Activated T-helper 2 cell treated with anti-CD3 and anti-CD28 coated beads, Interferon-gamma antibody, Interleukin-2, Interleukin-4, amounts not matched to agents 10 μg/mL and 5 μg/mL and 100 μg/mL, durations not matched to agents 14 hours and 24 hours and 36 hours (primary cell): ENCODE results near the gene TERT. TPM values are rescaled to one million over a fixed set of nuclear protein-coding genes. Genes with fewer than 3 reads are reported as not detected.
"Not testable (repeated sequence)": the region's sequence is repeated elsewhere in the genome, so short reads cannot be mapped to it uniquely, and the experiment has no call there.

Experiments
- DNase-seq: peaks from one replicate; pipeline ENCODE4 v3.0.0; 2021; ENCODE audit warnings: low spot score
- H3K27ac Mint-ChIP-seq: one replicate; pipeline ENCODE4 v1.8.0; 2021; ENCODE audit warnings: mixed read lengths
- H3K27me3 Mint-ChIP-seq: one replicate; pipeline ENCODE4 v1.8.0; 2021; ENCODE audit warnings: low read depth, mixed read lengths
- H3K36me3 Mint-ChIP-seq: one replicate; pipeline ENCODE4 v1.8.0; 2021; ENCODE audit warnings: low read depth, mixed read lengths
- H3K4me1 Mint-ChIP-seq: one replicate; pipeline ENCODE4 v1.8.0; 2021; ENCODE audit warnings: low read depth, mixed read lengths
- H3K4me3 Mint-ChIP-seq: one replicate; pipeline ENCODE4 v1.8.0; 2021; ENCODE audit warnings: low read depth, mild to moderate bottlenecking, moderate library complexity, mixed read lengths
- H3K9me3 Mint-ChIP-seq: one replicate; pipeline ENCODE4 v1.8.0; 2021; ENCODE audit warnings: mixed read lengths
- intact Hi-C: fragments of 100-400 bp; cut with micrococcal nuclease; formaldehyde crosslinking; loops from one replicate; pipeline ENCODE4 v1.15.1; 2023
- total RNA-seq: library from RNA; stranded (reverse); gene quantifications from 2 replicates; pipeline ENCODE4 v1.2.3, GENCODE V29; 2022

TERT gene
- total RNA-seq, 1 donor from 2014 or later: 12.0 TPM

- Mint-ChIP-seq H3K36me3 (peaks cover 15% of the 10 kb centered on the region), H3K4me1 (no peaks in the 10 kb centered on the region), H3K4me3 (no peak overlapping the region), H3K27me3 (no peaks in the 10 kb centered on the region), H3K27ac (no peak overlapping the region), H3K9me3 (no peaks in the 10 kb centered on the region)
- intact Hi-C loops: no loop called here
- DNase-seq: no peak
Measured at GRCh38 chr5:1282131-1282992, 12.5 kb downstream of the TERT start.

- no peaks in the 10 kb centered on the region for H3K9me3 Mint-ChIP-seq
- H3K4me1 Mint-ChIP-seq: no peaks in the 10 kb centered on the region
- DNase-seq: no peak
- no peaks in the 10 kb centered on the region for H3K27me3 Mint-ChIP-seq
- peaks cover 14% of the 10 kb centered on the region for H3K36me3 Mint-ChIP-seq
- no peak overlapping the region for H3K4me3 Mint-ChIP-seq
- intact Hi-C loops: no loop called here
- no peak overlapping the region for H3K27ac Mint-ChIP-seq
Measured at GRCh38 chr5:1281038-1281882, 13.6 kb downstream of the TERT start.

GRCh38 chr5:1280177-1281037 is 14.5 kb downstream of the TERT start:
- peaks cover 10% of the 10 kb centered on the region for H3K36me3 Mint-ChIP-seq
- H3K27ac Mint-ChIP-seq: no peak overlapping the region
- H3K9me3 Mint-ChIP-seq: no peaks in the 10 kb centered on the region
- intact Hi-C loops: no loop called here
- no peak for DNase-seq
- no peaks in the 10 kb centered on the region for H3K27me3 Mint-ChIP-seq
- no peak overlapping the region for H3K4me3 Mint-ChIP-seq
- H3K4me1 Mint-ChIP-seq: no peaks in the 10 kb centered on the region

DNA sequence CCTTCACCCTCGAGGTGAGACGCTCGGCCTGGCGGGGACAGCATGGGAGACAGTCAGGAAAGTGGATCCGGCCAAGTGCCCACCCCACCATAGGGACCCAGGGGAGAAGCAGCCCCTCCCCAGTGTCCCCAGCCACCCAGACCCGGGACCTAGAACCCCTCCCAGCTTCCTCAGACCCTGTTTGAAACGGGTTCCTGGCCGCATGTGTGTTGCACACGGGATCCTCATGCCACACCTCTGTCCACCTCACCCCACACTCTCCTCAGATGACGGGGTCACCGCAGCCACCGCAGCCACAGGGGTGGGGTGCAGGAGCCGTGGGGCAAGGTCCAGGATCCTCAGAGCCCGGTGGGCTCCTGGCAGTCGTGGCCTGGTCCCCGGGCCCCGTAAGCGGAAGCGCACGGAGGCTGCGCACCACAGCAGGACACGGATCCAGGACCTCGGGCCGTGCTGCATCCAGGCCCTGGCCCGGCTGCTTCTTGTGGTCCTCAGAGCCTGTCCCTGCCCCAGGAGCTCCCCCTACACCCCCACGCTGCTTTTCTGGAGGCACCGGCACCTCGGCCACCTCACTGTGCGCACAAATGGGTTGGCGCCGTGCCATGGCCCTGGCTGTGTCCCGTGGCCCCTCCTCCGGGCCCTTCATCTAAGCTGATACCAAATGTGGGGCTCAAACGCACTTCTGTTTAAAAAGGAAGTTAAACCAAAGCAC is 15.3 kb downstream of the TERT start:
- Mint-ChIP-seq H3K27me3 (no peaks in the 10 kb centered on the region), H3K9me3 (no peaks in the 10 kb centered on the region), H3K4me1 (no peaks in the 10 kb centered on the region), H3K4me3 (no peak overlapping the region), H3K27ac (no peak overlapping the region), H3K36me3 (peaks cover 12% of the 10 kb centered on the region)
- no peak for DNase-seq
- intact Hi-C loops: no loop called here

GRCh38 chr5:1278656-1279442 is 16.0 kb downstream of the TERT start:
- no peak overlapping the region for H3K27ac Mint-ChIP-seq
- H3K4me3 Mint-ChIP-seq: no peak overlapping the region
- no peak for DNase-seq
- no peaks in the 10 kb centered on the region for H3K9me3 Mint-ChIP-seq
- intact Hi-C loops: no loop called here
- no peaks in the 10 kb centered on the region for H3K27me3 Mint-ChIP-seq
- H3K36me3 Mint-ChIP-seq: peaks cover 17% of the 10 kb centered on the region
- no peaks in the 10 kb centered on the region for H3K4me1 Mint-ChIP-seq

- peaks cover 17% of the 10 kb centered on the region for H3K36me3 Mint-ChIP-seq
- H3K4me3 Mint-ChIP-seq: no peak overlapping the region
- H3K27ac Mint-ChIP-seq: no peak overlapping the region
Measured at GRCh38 chr5:1278216-1278615, 16.7 kb downstream of the TERT start.

GRCh38 chr5:1277781-1278180 is 17.1 kb downstream of the TERT start:
- no peak for DNase-seq
- no peak overlapping the region for H3K4me3 Mint-ChIP-seq

More at GRCh38 chr5:1278216-1278615, 16.7 kb downstream of the TERT start:
- H3K27me3 Mint-ChIP-seq: no peaks in the 10 kb centered on the region
- intact Hi-C loops: no loop called here
- DNase-seq: no peak
- no peaks in the 10 kb centered on the region for H3K9me3 Mint-ChIP-seq
- H3K4me1 Mint-ChIP-seq: no peaks in the 10 kb centered on the region

DNA sequence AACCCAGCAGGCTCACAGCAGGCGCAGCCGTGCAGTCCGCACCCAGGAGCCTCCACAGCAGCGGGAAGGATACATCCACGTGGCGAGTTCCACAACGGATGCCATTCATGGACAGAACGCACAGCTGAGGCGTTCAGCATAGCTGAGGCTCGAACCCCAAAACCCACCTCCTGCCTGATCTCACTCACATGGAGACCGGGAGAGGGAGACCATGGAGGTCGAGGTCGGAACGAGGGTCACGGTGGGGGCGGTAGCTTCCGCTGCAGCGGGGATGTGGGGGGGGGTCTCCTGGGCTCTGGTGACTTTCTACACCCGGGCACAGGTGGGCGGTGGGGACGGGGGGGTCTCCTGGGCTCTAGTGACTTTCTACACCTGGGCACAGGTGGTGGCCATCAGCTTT is 17.5 kb downstream of the TERT start:
- intact Hi-C loops: no loop called here
- no peaks in the 10 kb centered on the region for H3K27me3 Mint-ChIP-seq
- no peak overlapping the region for H3K27ac Mint-ChIP-seq
- H3K4me3 Mint-ChIP-seq: no peak overlapping the region
- no peaks in the 10 kb centered on the region for H3K9me3 Mint-ChIP-seq
- peaks cover 17% of the 10 kb centered on the region for H3K36me3 Mint-ChIP-seq
- no peaks in the 10 kb centered on the region for H3K4me1 Mint-ChIP-seq
- no peak for DNase-seq

More at GRCh38 chr5:1277781-1278180, 17.1 kb downstream of the TERT start:
- Mint-ChIP-seq H3K36me3 (peaks cover 17% of the 10 kb centered on the region), H3K4me1 (no peaks in the 10 kb centered on the region), H3K9me3 (no peaks in the 10 kb centered on the region), H3K27me3 (no peaks in the 10 kb centered on the region), H3K27ac (no peak overlapping the region)
- intact Hi-C loops: no loop called here

GRCh38 chr5:1276930-1277329 is 17.9 kb downstream of the TERT start:
- Mint-ChIP-seq H3K9me3 (no peaks in the 10 kb centered on the region), H3K4me3 (no peak overlapping the region), H3K4me1 (no peaks in the 10 kb centered on the region), H3K27me3 (no peaks in the 10 kb centered on the region), H3K27ac (no peak overlapping the region), H3K36me3 (peaks cover 17% of the 10 kb centered on the region)
- DNase-seq: no peak
- intact Hi-C loops: no loop called here

GRCh38 chr5:1275397-1276391 is 19.2 kb downstream of the TERT start:
- H3K27ac Mint-ChIP-seq, DNase-seq, H3K4me3 Mint-ChIP-seq, intact Hi-C loops, H3K27me3 Mint-ChIP-seq, H3K4me1 Mint-ChIP-seq, H3K9me3 Mint-ChIP-seq: not testable (repeated sequence)
- peaks cover 20% of the 10 kb centered on the region for H3K36me3 Mint-ChIP-seq

DNA sequence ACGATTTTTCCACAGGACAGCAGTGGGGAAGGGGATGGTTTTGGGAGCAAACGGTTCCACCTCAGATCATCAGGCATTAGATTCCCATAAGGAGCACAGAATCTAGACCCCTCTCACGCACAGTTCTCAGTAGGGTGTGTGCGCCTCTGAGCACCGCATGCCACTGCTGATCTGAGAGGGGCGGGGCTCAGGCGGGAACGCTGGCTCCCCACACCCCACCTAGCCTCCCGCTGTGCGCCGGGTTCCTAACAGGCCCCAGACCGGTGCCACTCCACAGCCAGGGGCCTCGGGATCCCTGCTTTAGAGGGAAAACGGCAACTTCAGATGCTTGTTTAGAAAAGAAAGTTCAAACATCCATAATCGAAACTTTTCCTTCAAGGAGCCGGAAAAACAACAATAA is 20.4 kb downstream of the TERT start:
- H3K27ac Mint-ChIP-seq: no peak overlapping the region
- no peak overlapping the region for H3K4me3 Mint-ChIP-seq
- no peaks in the 10 kb centered on the region for H3K4me1 Mint-ChIP-seq
- intact Hi-C loops: no loop called here
- H3K27me3 Mint-ChIP-seq: no peaks in the 10 kb centered on the region
- H3K9me3 Mint-ChIP-seq: no peaks in the 10 kb centered on the region
- H3K36me3 Mint-ChIP-seq: peaks cover 23% of the 10 kb centered on the region
- DNase-seq: no peak
